Adrenal gland (tissue), 5 donors: Measurements from ENCODE around the gene POSTN.

ENCODE experiments used
- POLR2A ChIP-seq, 2 donors: fragments of 450-650 bp; IDR thresholded peaks; one replicate each; pipeline ENCODE4 v1.6.1; 2017; ENCODE audit warnings: antibody characterized with exemption in 2 of 2, mild to moderate bottlenecking in 2 of 2, moderate library complexity in 1 of 2
- TF ChIP-seq, protein P1 (sequence below), 6 experiments: fragments of 450-650 bp in 4 of 6; fragments of 200-600 bp in 2 of 6; sonication (generic) in 1 of 6; IDR thresholded peaks; 1 replicate in 5 of 6; 2 replicates in 1 of 6; pipeline versions ENCODE4 v1.5.1 to v1.8.0; 2016 to 2021; ENCODE audit warnings: antibody characterized with exemption in 6 of 6, mild to moderate bottlenecking in 2 of 6, moderate library complexity in 1 of 6
- donor health status: DM: no; HTN: no; CAD: no.

DNA sequence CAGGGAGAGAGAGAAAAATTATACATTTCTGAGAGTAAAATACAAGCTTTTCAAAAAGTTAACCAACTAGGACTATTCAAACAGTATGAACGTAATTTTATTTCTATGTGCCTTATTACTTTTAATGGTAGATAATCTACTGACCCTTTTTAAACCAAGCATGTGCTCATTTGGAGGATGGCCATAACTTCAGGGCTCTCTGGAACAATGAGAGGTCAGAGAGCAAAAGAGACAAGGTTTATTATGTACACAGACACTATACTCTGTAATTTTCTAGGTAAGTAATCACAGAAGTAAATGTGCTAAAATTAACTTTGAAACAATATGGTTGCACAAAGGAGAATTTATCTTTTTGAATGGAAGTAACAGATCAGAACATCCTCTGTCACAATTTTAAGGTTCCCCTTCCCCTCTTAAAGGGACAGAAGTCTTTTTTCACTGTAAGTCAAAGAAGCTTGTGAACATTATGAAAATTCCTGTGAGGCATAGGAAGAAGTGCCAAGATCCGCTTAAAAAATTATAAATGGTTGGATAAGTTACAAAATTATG is 1.0 kb downstream of the POSTN start:
- TF ChIP-seq, protein P1, sequence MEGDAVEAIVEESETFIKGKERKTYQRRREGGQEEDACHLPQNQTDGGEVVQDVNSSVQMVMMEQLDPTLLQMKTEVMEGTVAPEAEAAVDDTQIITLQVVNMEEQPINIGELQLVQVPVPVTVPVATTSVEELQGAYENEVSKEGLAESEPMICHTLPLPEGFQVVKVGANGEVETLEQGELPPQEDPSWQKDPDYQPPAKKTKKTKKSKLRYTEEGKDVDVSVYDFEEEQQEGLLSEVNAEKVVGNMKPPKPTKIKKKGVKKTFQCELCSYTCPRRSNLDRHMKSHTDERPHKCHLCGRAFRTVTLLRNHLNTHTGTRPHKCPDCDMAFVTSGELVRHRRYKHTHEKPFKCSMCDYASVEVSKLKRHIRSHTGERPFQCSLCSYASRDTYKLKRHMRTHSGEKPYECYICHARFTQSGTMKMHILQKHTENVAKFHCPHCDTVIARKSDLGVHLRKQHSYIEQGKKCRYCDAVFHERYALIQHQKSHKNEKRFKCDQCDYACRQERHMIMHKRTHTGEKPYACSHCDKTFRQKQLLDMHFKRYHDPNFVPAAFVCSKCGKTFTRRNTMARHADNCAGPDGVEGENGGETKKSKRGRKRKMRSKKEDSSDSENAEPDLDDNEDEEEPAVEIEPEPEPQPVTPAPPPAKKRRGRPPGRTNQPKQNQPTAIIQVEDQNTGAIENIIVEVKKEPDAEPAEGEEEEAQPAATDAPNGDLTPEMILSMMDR (IDR thresholded peaks at IDR 0.05) = no peak
- TF ChIP-seq POLR2A (IDR thresholded peaks at IDR 0.05) = no peak
